Fibroblast of upper back skin (primary cell): ENCODE results near the gene GALNT11.

Experiments
- DNase-seq: peaks from one replicate; pipeline ENCODE4 v3.0.0-alpha.2; 2013

The GALNT11 gene

DNA sequence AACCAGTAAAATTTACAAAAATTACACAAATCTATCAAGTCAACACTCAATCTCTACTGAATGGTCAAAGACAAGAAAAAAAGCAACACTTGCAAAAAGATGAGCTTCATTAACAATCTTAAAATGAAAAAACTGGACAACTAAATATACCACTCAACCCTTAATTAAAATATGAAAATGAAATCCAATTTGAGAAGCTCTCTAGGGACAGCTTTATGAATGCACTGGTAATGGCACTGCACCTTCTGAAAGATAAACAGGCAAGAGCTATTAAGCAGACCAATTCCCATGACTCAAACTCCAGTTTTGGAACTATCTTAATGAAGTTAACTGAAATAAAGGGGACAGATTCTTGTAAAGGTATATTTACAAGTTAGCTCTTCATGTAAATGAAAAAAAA, 135.7 kb downstream of the GALNT11 start:
- DNase-seq = no peak

DNA sequence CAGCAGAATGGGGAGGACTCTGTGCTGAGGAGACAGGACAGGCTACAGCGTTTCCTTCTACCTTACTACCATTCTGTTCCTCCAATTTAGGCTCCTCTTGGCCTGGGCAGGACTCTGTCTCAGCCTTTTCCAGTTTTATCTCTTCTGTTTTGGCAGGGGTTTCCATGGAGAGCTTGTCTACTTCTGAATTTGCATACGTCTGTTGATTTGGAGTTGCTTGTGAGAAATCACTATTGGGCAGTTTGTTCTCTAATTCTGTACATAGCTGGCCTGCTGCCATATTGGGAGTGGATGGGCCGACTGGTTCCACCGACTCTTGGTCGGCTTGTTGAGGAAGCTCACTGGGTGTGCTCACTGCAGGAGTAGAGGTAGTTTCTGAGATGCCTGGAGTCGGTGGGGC, 136.8 kb downstream of the GALNT11 start:
- no peak for DNase-seq
